NCI-H82 (cell line): Measurements from ENCODE around the gene ATXN10.
"Not testable (repeated sequence)": the region's sequence is repeated elsewhere in the genome, so short reads cannot be mapped to it uniquely, and the experiment has no call there.

Experiments
- DNase-seq: peaks from one replicate; lab custom pipeline; 2025; lab: John Stamatoyannopoulos, UW

ATXN10 gene

GRCh38 chr22:45644714-45645113, 26.9 kb upstream of the ATXN10 start:
- DNase-seq = no peak

GRCh38 chr22:45645150-45645525, 26.5 kb upstream of the ATXN10 start:
- no peak for DNase-seq

GRCh38 chr22:45645526-45646414, 25.9 kb upstream of the ATXN10 start:
- peak; percentile 63 for DNase-seq

- no peak for DNase-seq
Measured at GRCh38 chr22:45647532-45648225, 24.0 kb upstream of the ATXN10 start.

- DNase-seq = no peak
Measured at GRCh38 chr22:45648301-45649117, 23.1 kb upstream of the ATXN10 start.

GRCh38 chr22:45649809-45650208, 21.8 kb upstream of the ATXN10 start:
- no peak for DNase-seq

GRCh38 chr22:45650721-45651120, 20.9 kb upstream of the ATXN10 start:
- DNase-seq = no peak

- DNase-seq = no peak
Measured at GRCh38 chr22:45651931-45652528, 19.6 kb upstream of the ATXN10 start.

GRCh38 chr22:45656577-45656976, 15.1 kb upstream of the ATXN10 start:
- no peak for DNase-seq

- no peak for DNase-seq
Measured at GRCh38 chr22:45657701-45658100, 13.9 kb upstream of the ATXN10 start.

- no peak for DNase-seq
Measured at GRCh38 chr22:45664136-45664646, 7.4 kb upstream of the ATXN10 start.

GRCh38 chr22:45667486-45667885, 4.1 kb upstream of the ATXN10 start:
- DNase-seq = no peak

GRCh38 chr22:45670363-45670762, 1.3 kb upstream of the ATXN10 start:
- not testable (repeated sequence) for DNase-seq

- peak; percentile 86 for DNase-seq
Measured at GRCh38 chr22:45670981-45671782, 452 bp upstream of the ATXN10 start.

- DNase-seq = no peak
Measured at GRCh38 chr22:45672564-45673481, 1.2 kb downstream of the ATXN10 start.

GRCh38 chr22:45673482-45674175, 2.0 kb downstream of the ATXN10 start:
- DNase-seq = no peak

- DNase-seq = no peak
Measured at GRCh38 chr22:45676024-45676423, 4.4 kb downstream of the ATXN10 start.

GRCh38 chr22:45677063-45677462, 5.4 kb downstream of the ATXN10 start:
- no peak for DNase-seq
